OCI-LY7 (cell line): ENCODE data around the gene MYH7. TPM values are rescaled to one million over a fixed set of nuclear protein-coding genes. Genes with fewer than 3 reads are reported as not detected.

Source experiments
- BruUV-seq: library from RNA; stranded (reverse); fragments of 400-500 nt; replicated peaks from 2 replicates; lab custom pipeline; 2021; lab: Mats Ljungman, UMichigan
- CTCF ChIA-PET: fragments of 300-600 bp; sonication (Branson Sonifier 250); formaldehyde crosslinking; loops from one replicate; lab custom pipeline; 2022; ENCODE audit warnings: antibody characterized with exemption; ENCODE audit not compliant: unreplicated experiment; lab: Charles Lee
- POLR2A ChIA-PET: fragments of 300-600 bp; sonication (Branson Sonifier 250); formaldehyde crosslinking; loops from one replicate; lab custom pipeline; 2022; ENCODE audit warnings: antibody characterized with exemption; lab: Charles Lee
- DNase-seq: peaks from one replicate; pipeline ENCODE4 v3.0.0-alpha.2; 2015; ENCODE audit warnings: low spot score
- H2AFZ ChIP-seq: fragments of 200-600 bp; sonication (generic), shearing (Covaris generic); 2 replicates; pipeline ENCODE4 v1.6.1; 2014; ENCODE audit warnings: mild to moderate bottlenecking, antibody characterized with exemption, low read length, moderate library complexity
- H3K27ac ChIP-seq: fragments of 200-600 bp; sonication (generic); 2 replicates; pipeline ENCODE4 v1.5.1; 2014; ENCODE audit warnings: mixed run types, low read depth, mild to moderate bottlenecking, moderate library complexity, low read length, inconsistent platforms; ENCODE audit not compliant: poor library complexity, severe bottlenecking
- H3K36me3 ChIP-seq: fragments of 200-600 bp; sonication (generic); 2 replicates; pipeline ENCODE4 v1.6.1; 2014; ENCODE audit warnings: mild to moderate bottlenecking, antibody characterized with exemption, low read length, moderate library complexity, mixed read lengths; ENCODE audit not compliant: insufficient read depth
- H3K4me1 ChIP-seq: fragments of 200-600 bp; sonication (generic); 2 replicates; pipeline ENCODE4 v1.5.1; 2014; ENCODE audit warnings: mild to moderate bottlenecking, low read length; ENCODE audit not compliant: insufficient read depth, poor library complexity, severe bottlenecking
- H3K4me2 ChIP-seq: fragments of 200-600 bp; sonication (generic); 2 replicates; pipeline ENCODE4 v1.6.1; 2014; ENCODE audit warnings: mild to moderate bottlenecking, low read length
- H3K4me3 ChIP-seq: fragments of 200-600 bp; sonication (generic); 2 replicates; pipeline ENCODE4 v1.5.1; 2014; ENCODE audit warnings: mild to moderate bottlenecking, low read depth, low read length; ENCODE audit not compliant: poor library complexity, severe bottlenecking
- H3K79me2 ChIP-seq: fragments of 200-600 bp; sonication (generic); 2 replicates; pipeline ENCODE4 v1.6.1; 2016; ENCODE audit warnings: low read depth, mild to moderate bottlenecking, low read length, moderate library complexity, mixed read lengths; ENCODE audit not compliant: insufficient read depth
- H3K9me2 ChIP-seq: fragments of 200-600 bp; sonication (generic); 2 replicates; pipeline ENCODE4 v1.6.1; 2016; ENCODE audit warnings: mild to moderate bottlenecking, low read length, mixed read lengths; ENCODE audit not compliant: insufficient read depth
- H3K9me3 ChIP-seq: fragments of 200-600 bp; sonication (generic); 2 replicates; pipeline ENCODE4 v1.6.1; 2014; ENCODE audit warnings: mild to moderate bottlenecking, mixed run types, low read length, mixed read lengths
- H4K20me1 ChIP-seq: fragments of 200-600 bp; sonication (generic); 2 replicates; pipeline ENCODE4 v1.6.1; 2014; ENCODE audit warnings: mild to moderate bottlenecking, antibody characterized with exemption, low read length, moderate library complexity, mixed read lengths; ENCODE audit not compliant: insufficient read depth
- CTCF ChIP-seq: fragments of 200-600 bp; sonication (generic); conservative IDR thresholded peaks from 2 replicates; pipeline ENCODE4 v1.5.1; 2014; ENCODE audit warnings: mild to moderate bottlenecking, antibody characterized with exemption, low read length, moderate library complexity, mixed read lengths
- EZH2phosphoT487 ChIP-seq: fragments of 200-600 bp; sonication (generic); IDR thresholded peaks from 2 replicates; pipeline ENCODE4 v1.6.1; 2018; ENCODE audit warnings: low read depth, borderline replicate concordance, mild to moderate bottlenecking, mixed run types, antibody characterized with exemption, low read length, moderate library complexity, mixed read lengths
- intact Hi-C: fragments of 100-400 bp; cut with micrococcal nuclease; formaldehyde crosslinking; loops from one replicate; pipeline ENCODE4 v1.10.0; 2022; ENCODE audit not compliant: unreplicated experiment
- total RNA-seq, 2 experiments: library from RNA; depleted of rRNA in 1 of 2; stranded (reverse); fragments of >200 nt in 1 of 2; shearing (Covaris generic) in 1 of 2; gene quantifications; 2 replicates each; pipeline ENCODE4 v1.2.3, GENCODE V29; 2014 to 2022

The MYH7 gene
- total RNA-seq, 2 experiments from 2014 or later = not detected

- Histone ChIP-seq H3K4me3 (no peak overlapping the region), H2AFZ (no peak overlapping the region), H3K27ac (no peak overlapping the region), H3K9me3 (no peaks in the 10 kb centered on the region), H3K36me3 (no peaks in the 10 kb centered on the region), H3K9me2 (no peaks in the 10 kb centered on the region), H3K4me1 (no peaks in the 10 kb centered on the region), H3K79me2 (no peaks in the 10 kb centered on the region), H4K20me1 (no peaks in the 10 kb centered on the region), H3K4me2 (no peak overlapping the region)
- BruUV-seq = no TSS peak
- POLR2A ChIA-PET = no interaction called here
- TF ChIP-seq CTCF = no peak
- no peak for TF ChIP-seq EZH2phosphoT487
- intact Hi-C loops = no loop called here
- DNase-seq = no peak
- CTCF ChIA-PET = no interaction called here
Observed at GRCh38 chr14:23431486-23431885, 4.0 kb downstream of the MYH7 start.

GRCh38 chr14:23430723-23431085 lies 4.8 kb downstream of the MYH7 start:
- intact Hi-C loops = no loop called here
- H3K4me1 ChIP-seq = no peaks in the 10 kb centered on the region

More at GRCh38 chr14:23430723-23431085, 4.8 kb downstream of the MYH7 start:
- H3K79me2 ChIP-seq = no peaks in the 10 kb centered on the region
- no peak overlapping the region for H3K27ac ChIP-seq
- POLR2A ChIA-PET = no interaction called here
- H3K4me3 ChIP-seq = no peak overlapping the region
- CTCF ChIA-PET = no interaction called here
- H3K4me2 ChIP-seq = no peak overlapping the region
- no peak overlapping the region for H2AFZ ChIP-seq
- H3K36me3 ChIP-seq = no peaks in the 10 kb centered on the region
- no peak for TF ChIP-seq EZH2phosphoT487
- no peak for TF ChIP-seq CTCF
- no peak for DNase-seq
- no TSS peak for BruUV-seq
- no peaks in the 10 kb centered on the region for H4K20me1 ChIP-seq
- no peaks in the 10 kb centered on the region for H3K9me2 ChIP-seq
- H3K9me3 ChIP-seq = no peaks in the 10 kb centered on the region
